ENCODE measurements around the gene USHBP1. TPM values are rescaled to one million over a fixed set of nuclear protein-coding genes. Genes with fewer than 3 reads are reported as not detected.
"Not testable (repeated sequence)": the region's sequence is repeated elsewhere in the genome, so short reads cannot be mapped to it uniquely, and the experiment has no call there.

Gene USHBP1
- polyA plus RNA-seq, 2 of the 4 experiments (the other 2 are of a cell fraction), result 0.03 TPM; not detected in 1

- FAIRE-seq (no peak), ATAC-seq (no peak), DNase-seq (ENCODE audit: low read depth in 1 of 2, low spot score in 1 of 2) (no peak)
- no peak overlapping the region for H3K4me3 ChIP-seq
- ChIA-PET POLR2A (no interaction called here), CTCF (interaction anchor here (0.5 to 4.9 kb wide), 6 partner anchors 8 to 504 kb away, joined by 3 to 31 read pairs (median 4); partner anchors contain the start of gene MRPL34)
- TF ChIP-seq RARB (CRISPR knock-in tag; IDR thresholded peaks at IDR 0.05) (no peak), EHMT2 (IDR thresholded peaks at IDR 0.05; ENCODE audit: low read depth) (no peak)
- no peak overlapping the region for H3K4me2 ChIP-seq
- no peak overlapping the region for H3K27ac ChIP-seq
- 87% methylated on average over 19 of the region's 19 CpGs for WGBS (ENCODE audit: missing lambda C conversion rate)
- no peaks in the 10 kb centered on the region for H3K9me3 ChIP-seq
- H3K4me1 ChIP-seq, result no peaks in the 10 kb centered on the region
Observed at GRCh38 chr19:17275441-17276175, 11.1 kb upstream of the USHBP1 start.

- CTCF ChIA-PET, result interaction anchor here (1.3 to 4.9 kb wide), 3 partner anchors 8 to 14 kb away, joined by 5 to 31 read pairs (median 10); no protein-coding TSS in a partner anchor
- H3K9me3 ChIP-seq; FAIRE-seq; H3K27ac ChIP-seq; H3K4me2 ChIP-seq; DNase-seq (ENCODE audit: low read depth in 1 of 2, low spot score in 1 of 2); H3K4me1 ChIP-seq; ATAC-seq; POLR2A ChIA-PET; H3K4me3 ChIP-seq: not testable (repeated sequence)
- WGBS (ENCODE audit: missing lambda C conversion rate), result 89% methylated on average over 3 of the region's 3 CpGs
Observed at GRCh38 chr19:17274892-17275291, 10.3 kb upstream of the USHBP1 start.

GRCh38 chr19:17268754-17269153 is 4.2 kb upstream of the USHBP1 start:
- no peak for TF ChIP-seq RARB (CRISPR knock-in tag; IDR thresholded peaks at IDR 0.05)
- no peak for TF ChIP-seq FOXS1 (CRISPR knock-in tag; IDR thresholded peaks at IDR 0.05)
- Histone ChIP-seq H3K4me1 (peaks cover 4% of the 10 kb centered on the region; the same call in 2 of the 3 replicates), H3K27ac (peak overlapping the region in 1 of 2 experiments; percentile 91; a peak in 2 of 6 replicates), H3K4me2 (peak overlapping the region; percentile 93), H3K9me3 (no peaks in the 10 kb centered on the region), H3K4me3 (no peak overlapping the region; the same call in 2 of the 3 replicates)
- ATAC-seq (no peak), DNase-seq (ENCODE audit: low read depth in 1 of 2, low spot score in 1 of 2) (no peak), FAIRE-seq (no peak)
- WGBS (ENCODE audit: missing lambda C conversion rate), result 75% methylated on average over 2 of the region's 13 CpGs
- ChIA-PET POLR2A (no interaction called here), CTCF (interaction anchor here (0.7 to 1.9 kb wide), 5 partner anchors 10 to 140 kb away, joined by 3 to 8 read pairs (median 3); partner anchors contain the start of gene ANKLE1)

GRCh38 chr19:17266975-17267788 is 2.6 kb upstream of the USHBP1 start, which contains the start of gene BABAM1:
Gene BABAM1 (plus strand): TSS chr19:17267443. CDS start chr19:17268807, 1,364 bp downstream.
- peaks cover 4% of the 10 kb centered on the region; the same call in 2 of the 3 replicates for H3K4me1 ChIP-seq
- H3K27ac ChIP-seq, result peak within 1 kb of the TSS; percentile 87 to 91
- no peaks in the 10 kb centered on the region for H3K9me3 ChIP-seq
- ATAC-seq, result peak; percentile 96 to 97
- POLR2A ChIA-PET, result interaction anchor here (0.5 to 1.2 kb wide), 13 partner anchors 8 to 75 kb away, joined by 3 to 7 read pairs (median 3); partner anchors contain the start of genes DDA1, OCEL1 and USE1
- no peak for FAIRE-seq
- peak; percentile 96 to 98 for DNase-seq (ENCODE audit: low read depth in 1 of 2, low spot score in 1 of 2)
- CTCF ChIA-PET, result interaction anchor here (0.6 to 1.9 kb wide), 4 partner anchors 15 to 240 kb away, joined by 3 to 8 read pairs (median 4); partner anchors contain the start of gene ANKLE1
- H3K4me2 ChIP-seq, result peak within 1 kb of the TSS; percentile 93
- H3K4me3 ChIP-seq, result peak within 1 kb of the TSS; percentile 80
- WGBS (ENCODE audit: missing lambda C conversion rate), result under 1% methylated on average over 22 of the region's 27 CpGs
- peak; percentile 59; the same call in 1 of the 2 replicates for TF ChIP-seq NPAS2 (CRISPR knock-in tag; IDR thresholded peaks at IDR 0.05; ENCODE audit: borderline replicate concordance)
- no peak for TF ChIP-seq ZC3H11A (IDR thresholded peaks at IDR 0.05)
- TF ChIP-seq USF2 (IDR thresholded peaks at IDR 0.05), result no peak
- TF ChIP-seq HOXB5 (CRISPR knock-in tag; IDR thresholded peaks at IDR 0.05), result peak; percentile 95
- TF ChIP-seq RAD21 (conservative IDR thresholded peaks at IDR 0.05 in 1 of 2, IDR thresholded peaks at IDR 0.05 in 1 of 2), result no peak
- TF ChIP-seq PBX3 (IDR thresholded peaks at IDR 0.05), result peak; percentile 88
- TF ChIP-seq POLR2A (IDR thresholded peaks at IDR 0.05; ENCODE audit: low read length), result peak; percentile 59
- TF ChIP-seq ZSCAN20 (CRISPR knock-in tag; IDR thresholded peaks at IDR 0.05), result peak; percentile 89; the same call in 1 of the 2 replicates
- peak; percentile 88 for TF ChIP-seq HEYL (CRISPR knock-in tag; IDR thresholded peaks at IDR 0.05)
- TF ChIP-seq HOXB13 (CRISPR knock-in tag; IDR thresholded peaks at IDR 0.05; ENCODE audit: low read depth), result peak; percentile 95
- TF ChIP-seq ESRRA (IDR thresholded peaks at IDR 0.05; ENCODE audit: borderline replicate concordance, low read length), result no peak
- peak; percentile 95 for TF ChIP-seq KDM5A (IDR thresholded peaks at IDR 0.05)
- TF ChIP-seq EHF (CRISPR knock-in tag; IDR thresholded peaks at IDR 0.05), result peak; percentile 93
- TF ChIP-seq RFX5 (IDR thresholded peaks at IDR 0.05), result 0 out of 2 replicates have a peak, but pooled peaks have one; percentile 46
- peak; percentile 92 for TF ChIP-seq FOXS1 (CRISPR knock-in tag; IDR thresholded peaks at IDR 0.05)
- peak; percentile 88 for TF ChIP-seq ATOH8 (CRISPR knock-in tag; IDR thresholded peaks at IDR 0.05; ENCODE audit: low read depth)
- TF ChIP-seq GATA3 (IDR thresholded peaks at IDR 0.05; ENCODE audit: borderline replicate concordance), result no peak
- TF ChIP-seq BHLHE40 (IDR thresholded peaks at IDR 0.05; ENCODE audit: low read depth, low read length), result no peak
- peak in 1 of 2 experiments; percentile 49; a peak in 1 of 5 replicates for TF ChIP-seq JUN (IDR thresholded peaks at IDR 0.05)
- TF ChIP-seq ZNF302 (CRISPR knock-in tag; IDR thresholded peaks at IDR 0.05), result peak; percentile 79
- peak; percentile 72; the same call in 1 of the 2 replicates for TF ChIP-seq HDAC2 (IDR thresholded peaks at IDR 0.05)
